Type B pancreatic cell (in vitro differentiated cells): Measurements from ENCODE around the gene LRRC38. TPM values are rescaled to one million over a fixed set of nuclear protein-coding genes. Genes with fewer than 3 reads are reported as not detected.

Experiments
- DNase-seq: peaks from one replicate; pipeline ENCODE4 v3.0.0; 2021; ENCODE audit warnings: mixed read lengths; ENCODE audit not compliant: unreplicated experiment; ENCODE audit errors: extremely low spot score
- H3K27ac Mint-ChIP-seq: 2 replicates; pipeline ENCODE4 v1.8.0; 2021; ENCODE audit warnings: mild to moderate bottlenecking, mixed read lengths
- H3K27me3 Mint-ChIP-seq: 2 replicates; pipeline ENCODE4 v1.8.0; 2021; ENCODE audit warnings: mixed read lengths
- H3K36me3 Mint-ChIP-seq: 2 replicates; pipeline ENCODE4 v1.8.0; 2021; ENCODE audit warnings: mixed read lengths
- H3K4me1 Mint-ChIP-seq: one replicate; pipeline ENCODE4 v1.8.0; 2021; ENCODE audit warnings: mixed read lengths; ENCODE audit not compliant: unreplicated experiment
- H3K4me3 Mint-ChIP-seq: 2 replicates; pipeline ENCODE4 v1.8.0; 2021; ENCODE audit warnings: mild to moderate bottlenecking, mixed read lengths
- H3K9me3 Mint-ChIP-seq: 2 replicates; pipeline ENCODE4 v1.8.0; 2021; ENCODE audit warnings: mixed read lengths
- CTCF ChIP-seq: fragments of 200-600 bp; sonication (generic); conservative IDR thresholded peaks from 2 replicates; pipeline ENCODE4 v1.5.0; 2021; ENCODE audit warnings: antibody characterized with exemption, mild to moderate bottlenecking
- total RNA-seq: library from RNA; stranded (reverse); gene quantifications from 2 replicates; pipeline ENCODE4 v1.2.1, GENCODE V29; 2021; ENCODE audit warnings: low replicate concordance

LRRC38 gene
- total RNA-seq, 1 donor from 2014 or later: 2.6 TPM

- Mint-ChIP-seq H3K27me3 (peaks cover 22% of the 10 kb centered on the region), H3K27ac (peak overlapping the region; percentile 12), H3K36me3 (no peaks in the 10 kb centered on the region), H3K4me1 (no peaks in the 10 kb centered on the region), H3K9me3 (no peaks in the 10 kb centered on the region), H3K4me3 (no peak overlapping the region)
- no peak for TF ChIP-seq CTCF
- no peak for DNase-seq
Observed at GRCh38 chr1:13487143-13487868, 26.5 kb downstream of the LRRC38 start.

- Mint-ChIP-seq H3K36me3 (no peaks in the 10 kb centered on the region), H3K27ac (no peak overlapping the region), H3K4me1 (no peaks in the 10 kb centered on the region), H3K9me3 (no peaks in the 10 kb centered on the region), H3K27me3 (peaks cover 14% of the 10 kb centered on the region), H3K4me3 (no peak overlapping the region)
- DNase-seq: no peak
- TF ChIP-seq CTCF: no peak
Observed at GRCh38 chr1:13483946-13484345, 29.9 kb downstream of the LRRC38 start.

- Mint-ChIP-seq H3K27me3 (peaks cover 9% of the 10 kb centered on the region), H3K27ac (no peak overlapping the region), H3K4me3 (no peak overlapping the region), H3K36me3 (no peaks in the 10 kb centered on the region), H3K4me1 (no peaks in the 10 kb centered on the region), H3K9me3 (no peaks in the 10 kb centered on the region)
- no peak for TF ChIP-seq CTCF
- no peak for DNase-seq
Observed at GRCh38 chr1:13482600-13482999, 31.2 kb downstream of the LRRC38 start.

- no peak for DNase-seq
- Mint-ChIP-seq H3K4me1 (no peaks in the 10 kb centered on the region), H3K36me3 (no peaks in the 10 kb centered on the region), H3K4me3 (no peak overlapping the region), H3K27me3 (peaks cover 8% of the 10 kb centered on the region), H3K27ac (no peak overlapping the region), H3K9me3 (no peaks in the 10 kb centered on the region)
- TF ChIP-seq CTCF: no peak
Observed at GRCh38 chr1:13479171-13479856, 34.5 kb downstream of the LRRC38 start.

GRCh38 chr1:13478692-13479091, 35.1 kb downstream of the LRRC38 start:
- TF ChIP-seq CTCF: no peak
- H3K4me1 Mint-ChIP-seq: no peaks in the 10 kb centered on the region
- no peak overlapping the region for H3K27ac Mint-ChIP-seq
- no peaks in the 10 kb centered on the region for H3K36me3 Mint-ChIP-seq
- H3K4me3 Mint-ChIP-seq: no peak overlapping the region
- peaks cover 11% of the 10 kb centered on the region for H3K27me3 Mint-ChIP-seq
- H3K9me3 Mint-ChIP-seq: no peaks in the 10 kb centered on the region
- no peak for DNase-seq
